HepG2 (cell line): Measurements from ENCODE around the gene FBXL20. TPM values are rescaled to one million over a fixed set of nuclear protein-coding genes. Genes with fewer than 3 reads are reported as not detected.

ENCODE experiments used
- ATAC-seq: fragments of 200-7000 bp; cut with Tn5 transposase; 3 replicates; pipeline ENCODE4 v1.9.1; 2020; ENCODE audit warnings: mild to moderate bottlenecking, moderate library complexity
- BruUV-seq: library from RNA; stranded (reverse); fragments of 400-500 nt; replicated peaks from 2 replicates; lab custom pipeline; 2021; lab: Mats Ljungman, UMichigan
- CTCF ChIA-PET: fragments of 300-600 bp; formaldehyde crosslinking; extraction: SDS; loops from one replicate; lab custom pipeline; 2021; ENCODE audit warnings: low total read pairs, inconsistent platforms, low intra/inter-chr PET ratio; lab: Yijun Ruan, JAX
- POLR2A ChIA-PET: fragments of 350-600 bp; sonication (Branson Sonifier 250); formaldehyde crosslinking; loops from one replicate; lab custom pipeline; 2020; ENCODE audit warnings: antibody characterized with exemption, inconsistent platforms; lab: Yijun Ruan, JAX
- DNase-seq: peaks from one replicate; pipeline ENCODE4 v3.0.0-alpha.2; 2015; ENCODE audit warnings: low spot score
- FAIRE-seq: peaks from 3 replicates; lab custom pipeline; 2011; peaks lifted over from hg19 to GRCh38; lab: Jason Lieb, UNC
- H2AFZ ChIP-seq: one replicate; pipeline ENCODE4 v1.6.1; 2011; ENCODE audit warnings: low read length, inconsistent platforms
- H3K27ac ChIP-seq: fragments of 300-600 bp; 3 replicates; pipeline ENCODE4 v1.8.0; 2011; ENCODE audit warnings: mixed run types, mild to moderate bottlenecking, mixed read lengths, low read length, inconsistent platforms; ENCODE audit not compliant: insufficient read depth; ENCODE audit errors: extremely low read length
- H3K27me3 ChIP-seq, 2 experiments: fragments of 200-600 bp in 1 of 2; 2 replicates in 1 of 2; 3 replicates in 1 of 2; pipeline versions ENCODE4 v1.6.0 to v1.8.0; 2011; ENCODE audit warnings: low read length in 2 of 2, mild to moderate bottlenecking in 2 of 2, moderate library complexity in 2 of 2, inconsistent platforms in 1 of 2; ENCODE audit not compliant: insufficient read depth in 2 of 2, control insufficient read depth in 1 of 2
- H3K36me3 ChIP-seq, 2 experiments: fragments of 200-600 bp in 1 of 2; replicated peaks in 1 of 2; 2 replicates in 1 of 2; 3 replicates in 1 of 2; pipeline versions ENCODE4 v1.5.1 to v1.8.0; 2011; ENCODE audit warnings: low read length in 2 of 2, inconsistent platforms in 1 of 2; ENCODE audit not compliant: insufficient read depth in 2 of 2, control insufficient read depth in 1 of 2
- H3K4me1 ChIP-seq: 2 replicates; pipeline ENCODE4 v1.5.1; 2012; ENCODE audit warnings: low read length, inconsistent platforms; ENCODE audit not compliant: insufficient read depth
- H3K4me2 ChIP-seq: 2 replicates; pipeline ENCODE4 v1.6.0; 2011; ENCODE audit warnings: low read depth, low read length, inconsistent platforms
- H3K4me3 ChIP-seq, 3 experiments: fragments of 200-600 bp in 1 of 3; sonication (generic), shearing (Covaris generic) in 1 of 3; replicated peaks in 1 of 3; 2 replicates each; pipeline ENCODE4 v1.5.1; 2011 to 2016; ENCODE audit warnings: low read length in 3 of 3, inconsistent platforms in 2 of 3, low read depth in 2 of 3, mild to moderate bottlenecking in 2 of 3, control low read depth in 1 of 3, mixed read lengths in 1 of 3; ENCODE audit not compliant: insufficient read depth in 1 of 3
- H3K79me2 ChIP-seq: one replicate; pipeline ENCODE4 v1.6.1; 2011; ENCODE audit warnings: low read length, inconsistent platforms; ENCODE audit not compliant: insufficient read depth
- H3K9ac ChIP-seq: 2 replicates; pipeline ENCODE4 v1.6.0; 2011; ENCODE audit warnings: mild to moderate bottlenecking, low read depth, low read length, inconsistent platforms; ENCODE audit not compliant: insufficient read depth
- H3K9me3 ChIP-seq: 2 replicates; pipeline ENCODE4 v1.5.1; 2012; ENCODE audit warnings: mild to moderate bottlenecking, low read length
- H4K20me1 ChIP-seq: 2 replicates; pipeline ENCODE4 v1.6.0; 2011; ENCODE audit warnings: inconsistent platforms, mild to moderate bottlenecking, low read length, moderate library complexity; ENCODE audit not compliant: insufficient read depth
- ATF2 ChIP-seq: sonication (generic); formaldehyde crosslinking; IDR thresholded peaks from 2 replicates; pipeline ENCODE4 v1.4.0; 2020; ENCODE audit warnings: missing genetic modification reagents
- EED ChIP-seq: sonication (generic); formaldehyde crosslinking; IDR thresholded peaks from 2 replicates; pipeline ENCODE4 v1.5.0; 2020; ENCODE audit warnings: mild to moderate bottlenecking, missing genetic modification reagents
- FIP1L1 ChIP-seq: fragments of 200-400 bp; formaldehyde crosslinking; IDR thresholded peaks from 2 replicates; pipeline ENCODE4 v1.6.1; 2018; ENCODE audit warnings: low read depth, mild to moderate bottlenecking, low read length, moderate library complexity, borderline replicate concordance; ENCODE audit not compliant: insufficient read depth
- GZF1 ChIP-seq: sonication (generic); formaldehyde crosslinking; IDR thresholded peaks from 2 replicates; pipeline ENCODE4 v1.5.1; 2020; ENCODE audit warnings: mild to moderate bottlenecking, missing genetic modification reagents
- IRF9 ChIP-seq: sonication (generic); formaldehyde crosslinking; IDR thresholded peaks from 2 replicates; pipeline ENCODE4 v1.8.0; 2022; ENCODE audit warnings: missing genetic modification reagents, mild to moderate bottlenecking, borderline replicate concordance
- KDM2A ChIP-seq: sonication (generic); formaldehyde crosslinking; IDR thresholded peaks from 2 replicates; pipeline ENCODE4 v1.4.0; 2020; ENCODE audit warnings: low read depth, missing genetic modification reagents, borderline replicate concordance
- LCORL ChIP-seq, 2 experiments: fragments of 450-650 bp in 1 of 2; sonication (generic) in 1 of 2; formaldehyde crosslinking in 1 of 2; IDR thresholded peaks; 2 replicates each; pipeline versions ENCODE4 v1.5.0 to v1.6.1; 2017 to 2020; ENCODE audit warnings: antibody characterized with exemption in 1 of 2, missing genetic modification reagents in 1 of 2
- SMC3 ChIP-seq: IDR thresholded peaks from 2 replicates; pipeline ENCODE4 v1.6.1; 2011; ENCODE audit warnings: low read length, improper control_type of control experiment
- THAP9 ChIP-seq: sonication (generic); formaldehyde crosslinking; IDR thresholded peaks from 2 replicates; pipeline ENCODE4; 2020; ENCODE audit warnings: missing genetic modification reagents, mild to moderate bottlenecking, borderline replicate concordance
- ZNF570 ChIP-seq: sonication (generic); formaldehyde crosslinking; IDR thresholded peaks from 2 replicates; pipeline ENCODE4 v1.4.0; 2020; ENCODE audit warnings: mild to moderate bottlenecking, missing genetic modification reagents, borderline replicate concordance
- WGBS: methylation state at CpG from one replicate; pipeline ENCODE4 v1.1.6; 2017; ENCODE audit warnings: low lambda C conversion rate; 5-methylcytosine and 5-hydroxymethylcytosine counted together
- in situ Hi-C: cut with HindIII; loops from 2 replicates; pipeline ENCODE4 v1.10.0; 2017; ENCODE audit warnings: low pct_unique_long_range_greater_than_20kb; ENCODE audit not compliant: extremely low pct_ligation_motif_present
- intact Hi-C: fragments of 100-400 bp; cut with micrococcal nuclease; formaldehyde crosslinking; loops from one replicate; pipeline ENCODE4 v1.10.0; 2022; ENCODE audit not compliant: unreplicated experiment
- polyA plus RNA-seq, 8 experiments: library from polyadenylated mRNA; depleted of rRNA in 3 of 8; stranded (reverse) in 7 of 8; unstranded in 1 of 8; fragments of >200 nt; fragmentation: Illumina TruSeq in 4 of 8; extraction: Trizol in 4 of 8; gene quantifications; 2 replicates each; pipeline versions ENCODE4 v1.2.1 to v1.2.3, GENCODE V29; 2011 to 2016; ENCODE audit warnings: low read depth in 4 of 8, missing spikeins in 1 of 8, mixed read lengths in 1 of 8; ENCODE audit not compliant: insufficient read depth in 1 of 8
- total RNA-seq, 5 experiments: library from RNA; depleted of rRNA; stranded (reverse); fragments of >200 nt; fragmentation: Illumina TruSeq; extraction: Trizol; gene quantifications; 2 replicates each; pipeline ENCODE4 v1.2.3, GENCODE V29; 2016; ENCODE audit warnings: low read depth in 1 of 5

Gene FBXL20
- total and polyA plus RNA-seq, 2 of the 13 experiments (the other 11 are each of a cell fraction or from before 2014, with no cell fraction given) = 10.2 to 10.3 TPM

- TF ChIP-seq ZNF570 (CRISPR knock-in tag) (0 out of 2 replicates have a peak, but pooled peaks have one; percentile 41), ATF2 (CRISPR knock-in tag) (no peak), LCORL (IDR thresholded peaks at IDR 0.05) (no peak), LCORL (CRISPR knock-in tag; IDR thresholded peaks at IDR 0.05) (no peak), GZF1 (no peak)
These were observed 165.6 kb downstream of the FBXL20 start (continued) for GRCh38 chr17:39235555-39236449.

GRCh38 chr17:39231591-39232551 is 169.6 kb downstream of the FBXL20 start:
- DNase-seq (no peak), ATAC-seq (peak; percentile 83), FAIRE-seq (no peak)
- 10% methylated on average over 22 of the region's 22 CpGs for WGBS
- intact Hi-C loops (loop anchor here (10.0 kb wide), 1 partner anchor 247 kb away; no protein-coding TSS in a partner anchor), in situ Hi-C loops (no loop called here)
- Histone ChIP-seq H4K20me1 (no peaks in the 10 kb centered on the region), H3K9me3 (no peaks in the 10 kb centered on the region), H3K4me2 (peak overlapping the region; percentile 30; the same call in 1 of the 2 replicates), H3K27ac (no peak overlapping the region), H3K27me3 (peaks cover 7 to 42% of the 10 kb centered on the region in 2 experiments; a peak in 4 of 5 replicates), H2AFZ (no peak overlapping the region), H3K4me1 (peaks cover 20% of the 10 kb centered on the region; the same call in 1 of the 2 replicates), H3K36me3 (no peaks in the 10 kb centered on the region), H3K79me2 (no peaks in the 10 kb centered on the region), H3K4me3 (peak overlapping the region in 1 of 3 experiments; percentile 8; a peak in 1 of 6 replicates), H3K9ac (no peak overlapping the region)
- BruUV-seq = no TSS peak
- ChIA-PET CTCF (interaction anchor here (1.0 to 1.8 kb wide), 3 partner anchors 13 to 26 kb away, joined by 3 to 6 read pairs (median 3); no protein-coding TSS in a partner anchor), POLR2A (interaction anchor here (0.7 to 2.3 kb wide), 4 partner anchors 13 to 169 kb away, joined by 3 to 9 read pairs (median 4); partner anchors contain the start of genes FBXL20 and RPL19)
- TF ChIP-seq IRF9 (CRISPR knock-in tag) = peak; percentile 57; the same call in 1 of the 2 replicates
- TF ChIP-seq THAP9 (CRISPR knock-in tag) = 0 out of 2 replicates have a peak, but pooled peaks have one; percentile 22
- TF ChIP-seq KDM2A (CRISPR knock-in tag) = peak; percentile 49; the same call in 1 of the 2 replicates
- TF ChIP-seq EED (CRISPR knock-in tag) = 0 out of 2 replicates have a peak, but pooled peaks have one; percentile 74
- TF ChIP-seq SMC3 = no peak
- no peak for TF ChIP-seq FIP1L1
